SK-N-SH treated with all-trans-retinoic acid at 6 μM for 48 hours (cell line): ENCODE measurements around the gene SMTNL2.

Experiments used
- ATAC-seq: fragments of 200-7000 bp; cut with Tn5 transposase; 3 replicates; pipeline ENCODE4 v1.9.1; 2020; ENCODE audit warnings: mild to moderate bottlenecking, moderate library complexity
- ARNTL ChIP-seq: fragments of 450-650 bp; formaldehyde crosslinking; IDR thresholded peaks from 2 replicates; pipeline ENCODE4 v1.5.0; 2020; ENCODE audit warnings: low read depth, mild to moderate bottlenecking, moderate library complexity, borderline replicate concordance
- BACH2 ChIP-seq: fragments of 250-450 bp; sonication (Bioruptor Pico); IDR thresholded peaks from 2 replicates; pipeline ENCODE4 v1.9.0; 2021; ENCODE audit warnings: mild to moderate bottlenecking, borderline replicate concordance
- CSDC2 ChIP-seq: fragments of 250-450 bp; sonication (Bioruptor Pico); IDR thresholded peaks from 2 replicates; pipeline ENCODE4 v1.5.0; 2020; ENCODE audit warnings: mild to moderate bottlenecking, moderate library complexity
- ESRRG ChIP-seq: fragments of 250-450 bp; sonication (Bioruptor Pico); IDR thresholded peaks from 2 replicates; pipeline ENCODE4 v1.6.1; 2021; ENCODE audit warnings: mild to moderate bottlenecking
- GLIS3 ChIP-seq: fragments of 250-450 bp; sonication (Bioruptor Pico); IDR thresholded peaks from 2 replicates; pipeline ENCODE4 v1.5.0; 2020; ENCODE audit warnings: mild to moderate bottlenecking, moderate library complexity
- ISL1 ChIP-seq: fragments of 250-450 bp; sonication (Bioruptor Pico); IDR thresholded peaks from 2 replicates; pipeline ENCODE4 v2.1.2; 2022; ENCODE audit warnings: mild to moderate bottlenecking, moderate library complexity
- OSR1 ChIP-seq: fragments of 250-450 bp; sonication (Bioruptor Pico); IDR thresholded peaks from 2 replicates; pipeline ENCODE4 v1.8.0; 2022; ENCODE audit warnings: moderate library complexity, mild to moderate bottlenecking, inconsistent platforms
- RARB ChIP-seq: fragments of 250-450 bp; sonication (Bioruptor Pico); IDR thresholded peaks from 2 replicates; pipeline ENCODE4 v1.8.0; 2021; ENCODE audit warnings: mild to moderate bottlenecking, moderate library complexity
- SNAI2 ChIP-seq: fragments of 250-450 bp; sonication (Bioruptor Pico); IDR thresholded peaks from 2 replicates; pipeline ENCODE4 v1.5.0; 2020; ENCODE audit warnings: mild to moderate bottlenecking, moderate library complexity
- TCF4 ChIP-seq: fragments of 250-450 bp; sonication (Bioruptor Pico); IDR thresholded peaks from 2 replicates; pipeline ENCODE4 v1.8.0; 2021; ENCODE audit warnings: mild to moderate bottlenecking, moderate library complexity, borderline replicate concordance
- TOX ChIP-seq: fragments of 250-450 bp; sonication (Bioruptor Pico); IDR thresholded peaks from 2 replicates; pipeline ENCODE4 v1.8.0; 2021; ENCODE audit warnings: mild to moderate bottlenecking, moderate library complexity, borderline replicate concordance
- ZC3H10 ChIP-seq: fragments of 250-450 bp; sonication (Bioruptor Pico); IDR thresholded peaks from 2 replicates; pipeline ENCODE4 v1.5.1; 2021; ENCODE audit warnings: mild to moderate bottlenecking, moderate library complexity
- ZFP3 ChIP-seq: fragments of 250-450 bp; sonication (Bioruptor Pico); IDR thresholded peaks from 2 replicates; pipeline ENCODE4 v1.5.0; 2020; ENCODE audit warnings: mild to moderate bottlenecking, moderate library complexity
- ZFP30 ChIP-seq: fragments of 450-650 bp; formaldehyde crosslinking; IDR thresholded peaks from 2 replicates; pipeline ENCODE4 v1.5.0; 2022; ENCODE audit warnings: mild to moderate bottlenecking, moderate library complexity
- ZNF565 ChIP-seq: fragments of 450-650 bp; formaldehyde crosslinking; conservative IDR thresholded peaks from 2 replicates; pipeline ENCODE4 v1.5.0; 2020; ENCODE audit warnings: low read depth, mild to moderate bottlenecking, moderate library complexity
- ZNF70 ChIP-seq: fragments of 450-650 bp; formaldehyde crosslinking; IDR thresholded peaks from 2 replicates; pipeline ENCODE4 v1.5.0; 2020; ENCODE audit warnings: mild to moderate bottlenecking, moderate library complexity
- ZNF8 ChIP-seq: fragments of 450-650 bp; formaldehyde crosslinking; IDR thresholded peaks from 2 replicates; pipeline ENCODE4 v1.5.0; 2020; ENCODE audit warnings: mild to moderate bottlenecking, moderate library complexity
- TF ChIP-seq, protein P1 (sequence below): fragments of 250-450 bp; sonication (Bioruptor Pico); IDR thresholded peaks from 2 replicates; pipeline ENCODE4 v1.5.1; 2021; ENCODE audit warnings: mild to moderate bottlenecking, moderate library complexity
- TF ChIP-seq, protein P2 (sequence below): fragments of 250-450 bp; sonication (Bioruptor Pico); IDR thresholded peaks from 2 replicates; pipeline ENCODE4 v1.5.1; 2020; ENCODE audit warnings: low read depth, mild to moderate bottlenecking, moderate library complexity
- TF ChIP-seq, protein P3 (sequence below): fragments of 250-450 bp; sonication (Bioruptor Pico); IDR thresholded peaks from 2 replicates; pipeline ENCODE4 v1.8.0; 2021; ENCODE audit warnings: low read depth, mild to moderate bottlenecking, moderate library complexity, borderline replicate concordance
- TF ChIP-seq, protein P4 (sequence below): fragments of 250-450 bp; sonication (Bioruptor Pico); IDR thresholded peaks from 2 replicates; pipeline ENCODE4 v1.5.0; 2020; ENCODE audit warnings: mild to moderate bottlenecking, moderate library complexity
- TF ChIP-seq, protein P5 (sequence below): fragments of 250-450 bp; sonication (Bioruptor Pico); IDR thresholded peaks from 2 replicates; pipeline ENCODE4 v1.8.0; 2020; ENCODE audit warnings: mild to moderate bottlenecking, moderate library complexity, borderline replicate concordance

SMTNL2 gene

DNA sequence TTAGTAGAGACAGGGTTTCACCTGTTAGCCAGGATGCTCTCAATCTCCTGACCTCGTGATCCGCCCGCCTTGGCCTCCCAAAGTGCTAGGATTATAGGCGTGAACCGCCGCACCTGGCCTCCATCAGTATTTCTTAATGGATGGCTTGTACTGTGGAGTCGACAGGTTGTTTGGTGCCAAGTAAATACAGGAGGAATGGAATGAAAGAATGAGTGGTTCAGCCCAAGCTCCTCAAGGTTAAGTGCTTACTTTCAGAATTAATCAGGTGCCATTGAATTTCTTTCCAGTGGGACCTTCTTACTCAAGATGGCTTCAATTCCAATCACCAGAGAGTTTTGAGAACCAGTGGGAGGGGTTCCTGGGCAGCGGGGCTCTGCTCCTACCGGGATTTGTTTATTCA lies 32.1 kb downstream of the SMTNL2 start:
- TF ChIP-seq SNAI2 (CRISPR knock-in tag) = no peak
- no peak for TF ChIP-seq ZNF8 (CRISPR knock-in tag)
- TF ChIP-seq, protein P1, sequence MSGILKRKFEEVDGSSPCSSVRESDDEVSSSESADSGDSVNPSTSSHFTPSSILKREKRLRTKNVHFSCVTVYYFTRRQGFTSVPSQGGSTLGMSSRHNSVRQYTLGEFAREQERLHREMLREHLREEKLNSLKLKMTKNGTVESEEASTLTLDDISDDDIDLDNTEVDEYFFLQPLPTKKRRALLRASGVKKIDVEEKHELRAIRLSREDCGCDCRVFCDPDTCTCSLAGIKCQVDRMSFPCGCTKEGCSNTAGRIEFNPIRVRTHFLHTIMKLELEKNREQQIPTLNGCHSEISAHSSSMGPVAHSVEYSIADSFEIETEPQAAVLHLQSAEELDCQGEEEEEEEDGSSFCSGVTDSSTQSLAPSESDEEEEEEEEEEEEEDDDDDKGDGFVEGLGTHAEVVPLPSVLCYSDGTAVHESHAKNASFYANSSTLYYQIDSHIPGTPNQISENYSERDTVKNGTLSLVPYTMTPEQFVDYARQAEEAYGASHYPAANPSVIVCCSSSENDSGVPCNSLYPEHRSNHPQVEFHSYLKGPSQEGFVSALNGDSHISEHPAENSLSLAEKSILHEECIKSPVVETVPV (CRISPR knock-in tag) = no peak
- TF ChIP-seq ZNF70 (CRISPR knock-in tag) = no peak
- no peak for TF ChIP-seq ARNTL
- TF ChIP-seq ISL1 = no peak
- TF ChIP-seq CSDC2 (CRISPR knock-in tag) = no peak
- no peak for TF ChIP-seq TOX (CRISPR knock-in tag)
- ATAC-seq = no peak

DNA sequence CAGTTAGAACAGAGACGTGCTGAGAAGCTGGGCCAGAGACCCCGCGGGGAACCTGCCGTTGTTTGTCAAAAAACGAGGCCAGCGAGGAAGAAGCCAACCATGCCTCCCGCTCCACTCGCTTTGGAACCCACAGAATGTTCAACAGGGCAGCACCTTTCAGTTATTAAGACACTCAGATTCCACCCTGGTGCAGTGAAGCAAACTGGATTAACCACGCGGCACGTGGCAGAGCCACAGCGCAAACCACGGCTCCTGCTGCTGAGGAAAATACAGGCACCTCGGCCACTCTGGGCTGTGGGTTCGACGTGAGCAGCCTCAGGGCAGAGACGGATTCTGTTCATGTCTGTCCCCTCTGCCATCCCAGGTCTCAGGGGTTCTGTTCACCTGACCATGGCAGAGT lies 32.8 kb downstream of the SMTNL2 start:
- ATAC-seq = no peak
- TF ChIP-seq, protein P2, sequence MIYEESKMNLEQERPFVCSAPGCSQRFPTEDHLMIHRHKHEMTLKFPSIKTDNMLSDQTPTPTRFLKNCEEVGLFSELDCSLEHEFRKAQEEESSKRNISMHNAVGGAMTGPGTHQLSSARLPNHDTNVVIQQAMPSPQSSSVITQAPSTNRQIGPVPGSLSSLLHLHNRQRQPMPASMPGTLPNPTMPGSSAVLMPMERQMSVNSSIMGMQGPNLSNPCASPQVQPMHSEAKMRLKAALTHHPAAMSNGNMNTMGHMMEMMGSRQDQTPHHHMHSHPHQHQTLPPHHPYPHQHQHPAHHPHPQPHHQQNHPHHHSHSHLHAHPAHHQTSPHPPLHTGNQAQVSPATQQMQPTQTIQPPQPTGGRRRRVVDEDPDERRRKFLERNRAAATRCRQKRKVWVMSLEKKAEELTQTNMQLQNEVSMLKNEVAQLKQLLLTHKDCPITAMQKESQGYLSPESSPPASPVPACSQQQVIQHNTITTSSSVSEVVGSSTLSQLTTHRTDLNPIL (CRISPR knock-in tag) = no peak

DNA sequence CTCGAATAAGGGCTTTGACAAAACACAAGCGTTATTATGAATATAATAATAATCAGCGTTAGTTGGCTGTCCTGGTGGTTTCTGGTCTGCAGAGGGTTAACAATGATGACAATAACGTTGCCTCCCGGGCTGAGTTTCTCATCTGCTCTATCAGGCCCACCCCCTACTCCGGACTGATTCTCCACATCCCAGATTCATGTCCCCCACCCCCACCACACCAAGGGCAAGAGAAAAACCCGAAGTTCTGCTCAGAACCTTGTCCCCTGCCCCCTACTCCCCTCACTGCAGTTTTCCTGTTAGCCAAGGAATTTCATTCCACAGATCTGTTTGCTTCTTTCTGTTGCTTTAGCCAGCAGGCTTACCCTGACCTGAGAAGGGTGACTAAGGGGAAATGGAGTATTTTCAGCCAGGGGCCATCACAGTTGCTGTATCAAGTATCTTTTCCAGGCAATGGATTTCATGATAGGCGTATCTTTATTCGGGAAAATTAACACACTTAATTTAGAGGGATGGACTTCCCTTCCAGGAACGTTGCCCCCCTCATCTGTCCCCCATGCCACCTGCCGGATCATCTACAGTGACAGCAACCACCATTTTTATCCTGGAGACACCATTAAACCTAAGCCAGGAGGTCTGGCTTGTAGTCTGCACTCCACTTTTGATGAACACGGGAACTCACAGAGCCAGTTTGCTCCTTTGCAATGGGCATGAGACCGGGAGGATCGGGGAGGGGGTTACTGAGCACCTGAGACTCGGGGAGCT lies 33.4 kb downstream of the SMTNL2 start:
- ATAC-seq = 0 out of 3 replicates have a peak, but pooled peaks have one; percentile 27
- TF ChIP-seq ESRRG (CRISPR knock-in tag) = no peak
- TF ChIP-seq TOX (CRISPR knock-in tag) = no peak
- TF ChIP-seq, protein P1 (CRISPR knock-in tag) = no peak
- no peak for TF ChIP-seq ZNF70 (CRISPR knock-in tag)
- TF ChIP-seq ARNTL = no peak
- TF ChIP-seq RARB (CRISPR knock-in tag) = no peak
- no peak for TF ChIP-seq ZFP30 (CRISPR knock-in tag)
- TF ChIP-seq, protein P2 (CRISPR knock-in tag) = no peak
- TF ChIP-seq, protein P3, sequence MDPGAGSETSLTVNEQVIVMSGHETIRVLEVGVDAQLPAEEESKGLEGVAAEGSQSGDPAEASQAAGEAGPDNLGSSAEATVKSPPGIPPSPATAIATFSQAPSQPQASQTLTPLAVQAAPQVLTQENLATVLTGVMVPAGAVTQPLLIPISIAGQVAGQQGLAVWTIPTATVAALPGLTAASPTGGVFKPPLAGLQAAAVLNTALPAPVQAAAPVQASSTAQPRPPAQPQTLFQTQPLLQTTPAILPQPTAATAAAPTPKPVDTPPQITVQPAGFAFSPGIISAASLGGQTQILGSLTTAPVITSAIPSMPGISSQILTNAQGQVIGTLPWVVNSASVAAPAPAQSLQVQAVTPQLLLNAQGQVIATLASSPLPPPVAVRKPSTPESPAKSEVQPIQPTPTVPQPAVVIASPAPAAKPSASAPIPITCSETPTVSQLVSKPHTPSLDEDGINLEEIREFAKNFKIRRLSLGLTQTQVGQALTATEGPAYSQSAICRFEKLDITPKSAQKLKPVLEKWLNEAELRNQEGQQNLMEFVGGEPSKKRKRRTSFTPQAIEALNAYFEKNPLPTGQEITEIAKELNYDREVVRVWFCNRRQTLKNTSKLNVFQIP (CRISPR knock-in tag) = no peak
- no peak for TF ChIP-seq ZNF8 (CRISPR knock-in tag)
- TF ChIP-seq TCF4 (CRISPR knock-in tag) = no peak
- TF ChIP-seq OSR1 = no peak
- no peak for TF ChIP-seq ZNF565 (CRISPR knock-in tag)
- TF ChIP-seq, protein P4, sequence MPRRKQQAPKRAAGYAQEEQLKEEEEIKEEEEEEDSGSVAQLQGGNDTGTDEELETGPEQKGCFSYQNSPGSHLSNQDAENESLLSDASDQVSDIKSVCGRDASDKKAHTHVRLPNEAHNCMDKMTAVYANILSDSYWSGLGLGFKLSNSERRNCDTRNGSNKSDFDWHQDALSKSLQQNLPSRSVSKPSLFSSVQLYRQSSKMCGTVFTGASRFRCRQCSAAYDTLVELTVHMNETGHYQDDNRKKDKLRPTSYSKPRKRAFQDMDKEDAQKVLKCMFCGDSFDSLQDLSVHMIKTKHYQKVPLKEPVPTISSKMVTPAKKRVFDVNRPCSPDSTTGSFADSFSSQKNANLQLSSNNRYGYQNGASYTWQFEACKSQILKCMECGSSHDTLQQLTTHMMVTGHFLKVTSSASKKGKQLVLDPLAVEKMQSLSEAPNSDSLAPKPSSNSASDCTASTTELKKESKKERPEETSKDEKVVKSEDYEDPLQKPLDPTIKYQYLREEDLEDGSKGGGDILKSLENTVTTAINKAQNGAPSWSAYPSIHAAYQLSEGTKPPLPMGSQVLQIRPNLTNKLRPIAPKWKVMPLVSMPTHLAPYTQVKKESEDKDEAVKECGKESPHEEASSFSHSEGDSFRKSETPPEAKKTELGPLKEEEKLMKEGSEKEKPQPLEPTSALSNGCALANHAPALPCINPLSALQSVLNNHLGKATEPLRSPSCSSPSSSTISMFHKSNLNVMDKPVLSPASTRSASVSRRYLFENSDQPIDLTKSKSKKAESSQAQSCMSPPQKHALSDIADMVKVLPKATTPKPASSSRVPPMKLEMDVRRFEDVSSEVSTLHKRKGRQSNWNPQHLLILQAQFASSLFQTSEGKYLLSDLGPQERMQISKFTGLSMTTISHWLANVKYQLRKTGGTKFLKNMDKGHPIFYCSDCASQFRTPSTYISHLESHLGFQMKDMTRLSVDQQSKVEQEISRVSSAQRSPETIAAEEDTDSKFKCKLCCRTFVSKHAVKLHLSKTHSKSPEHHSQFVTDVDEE (CRISPR knock-in tag) = no peak
- TF ChIP-seq CSDC2 (CRISPR knock-in tag) = no peak
- TF ChIP-seq ZFP3 (CRISPR knock-in tag) = no peak
- TF ChIP-seq, protein P5, sequence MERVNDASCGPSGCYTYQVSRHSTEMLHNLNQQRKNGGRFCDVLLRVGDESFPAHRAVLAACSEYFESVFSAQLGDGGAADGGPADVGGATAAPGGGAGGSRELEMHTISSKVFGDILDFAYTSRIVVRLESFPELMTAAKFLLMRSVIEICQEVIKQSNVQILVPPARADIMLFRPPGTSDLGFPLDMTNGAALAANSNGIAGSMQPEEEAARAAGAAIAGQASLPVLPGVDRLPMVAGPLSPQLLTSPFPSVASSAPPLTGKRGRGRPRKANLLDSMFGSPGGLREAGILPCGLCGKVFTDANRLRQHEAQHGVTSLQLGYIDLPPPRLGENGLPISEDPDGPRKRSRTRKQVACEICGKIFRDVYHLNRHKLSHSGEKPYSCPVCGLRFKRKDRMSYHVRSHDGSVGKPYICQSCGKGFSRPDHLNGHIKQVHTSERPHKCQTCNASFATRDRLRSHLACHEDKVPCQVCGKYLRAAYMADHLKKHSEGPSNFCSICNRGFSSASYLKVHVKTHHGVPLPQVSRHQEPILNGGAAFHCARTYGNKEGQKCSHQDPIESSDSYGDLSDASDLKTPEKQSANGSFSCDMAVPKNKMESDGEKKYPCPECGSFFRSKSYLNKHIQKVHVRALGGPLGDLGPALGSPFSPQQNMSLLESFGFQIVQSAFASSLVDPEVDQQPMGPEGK (CRISPR knock-in tag) = no peak
- no peak for TF ChIP-seq GLIS3 (CRISPR knock-in tag)
- TF ChIP-seq BACH2 (CRISPR knock-in tag) = no peak
- no peak for TF ChIP-seq ZC3H10 (CRISPR knock-in tag)
- TF ChIP-seq, all 23 proteins: peak for 0
